ENCODE results near the gene ZNRD2.

The ZNRD2 gene

DNA sequence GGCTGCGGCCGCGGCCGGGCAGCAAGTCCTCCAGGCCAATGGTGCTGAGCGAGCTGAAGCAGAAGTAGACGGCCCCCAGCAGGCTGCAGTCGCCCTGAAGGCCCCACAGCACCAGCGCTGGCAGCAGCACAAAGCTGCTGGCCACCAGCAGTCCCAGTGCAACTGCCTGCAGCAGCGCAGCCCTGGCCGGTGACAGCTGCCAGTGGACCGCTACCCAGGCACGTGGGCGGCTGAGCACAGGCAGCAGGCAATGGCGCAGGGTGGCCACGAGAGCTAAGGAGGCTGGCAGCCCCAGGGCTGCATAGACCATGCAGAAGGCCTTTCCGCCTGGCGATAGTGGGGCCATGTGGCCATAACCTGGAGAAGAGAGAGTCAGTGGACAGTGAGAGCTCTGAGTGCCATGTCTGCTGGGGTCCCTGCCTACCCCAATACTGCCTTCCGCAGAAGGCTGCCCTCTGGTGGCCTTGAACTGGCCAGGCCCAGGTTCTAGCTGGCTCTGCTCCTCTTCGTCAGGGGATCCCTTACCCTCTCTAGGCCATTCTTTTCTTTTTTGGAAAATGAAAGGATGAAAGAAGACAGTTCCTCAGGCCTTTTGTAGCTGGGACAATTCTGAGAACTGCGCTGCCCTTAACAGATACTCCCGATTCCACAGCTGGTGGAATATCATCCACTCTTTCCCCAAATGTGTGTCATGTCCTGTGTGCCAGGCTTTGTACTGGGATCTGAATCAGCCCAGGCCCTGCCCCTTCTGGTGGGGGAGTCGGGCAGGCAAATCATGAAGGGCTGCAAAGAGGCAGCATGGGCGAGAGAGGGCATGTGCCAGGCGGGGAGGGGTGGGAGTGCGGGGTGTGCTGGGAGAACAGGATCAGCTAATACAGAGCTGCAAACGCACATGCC is 23.5 kb downstream of the ZNRD2 start:
- DNase-seq (ENCODE audit: low read depth), result peak; percentile 55

GRCh38 chr11:65595131-65595530 is 24.9 kb downstream of the ZNRD2 start:
- DNase-seq (ENCODE audit: low read depth), result no peak

More for the DNA sequence above, 23.5 kb downstream of the ZNRD2 start:
- H3K4me3 ChIP-seq (ENCODE audit: low read depth, low read length), result no peak overlapping the region
- TF ChIP-seq, protein P1, sequence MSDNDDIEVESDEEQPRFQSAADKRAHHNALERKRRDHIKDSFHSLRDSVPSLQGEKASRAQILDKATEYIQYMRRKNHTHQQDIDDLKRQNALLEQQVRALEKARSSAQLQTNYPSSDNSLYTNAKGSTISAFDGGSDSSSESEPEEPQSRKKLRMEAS (IDR thresholded peaks at IDR 0.05; ENCODE audit: low read depth, low read length), result 0 out of 2 replicates have a peak, but pooled peaks have one; percentile 11
- TF ChIP-seq POLR2A (IDR thresholded peaks at IDR 0.05; ENCODE audit: extremely low read depth, insufficient read length), result no peak
- peak; percentile 43; the same call in 1 of the 2 replicates for TF ChIP-seq MYC (IDR thresholded peaks at IDR 0.05; ENCODE audit: low read depth, low read length)
- TF ChIP-seq CTCF (IDR thresholded peaks at IDR 0.05; ENCODE audit: low read depth, low read length), result peak; percentile 84

GRCh38 chr11:65595543-65596281 is 25.4 kb downstream of the ZNRD2 start, which contains the start of gene KCNK7:
TSS of gene KCNK7 (minus strand) at chr11:65595800. CDS start at chr11:65595772, 28 bp downstream.
- no peak within 1 kb of the TSS for H3K4me3 ChIP-seq (ENCODE audit: low read depth, low read length)
- TF ChIP-seq, protein P1 (IDR thresholded peaks at IDR 0.05; ENCODE audit: low read depth, low read length), result no peak
- TF ChIP-seq MYC (IDR thresholded peaks at IDR 0.05; ENCODE audit: low read depth, low read length), result no peak
- no peak for TF ChIP-seq CTCF (IDR thresholded peaks at IDR 0.05; ENCODE audit: low read depth, low read length)
- TF ChIP-seq POLR2A (IDR thresholded peaks at IDR 0.05; ENCODE audit: extremely low read depth, insufficient read length), result no peak
- DNase-seq (ENCODE audit: low read depth), result no peak

More at GRCh38 chr11:65595131-65595530, 24.9 kb downstream of the ZNRD2 start:
- TF ChIP-seq, protein P1 (IDR thresholded peaks at IDR 0.05; ENCODE audit: low read depth, low read length), result no peak
- TF ChIP-seq CTCF (IDR thresholded peaks at IDR 0.05; ENCODE audit: low read depth, low read length) (no peak), POLR2A (IDR thresholded peaks at IDR 0.05; ENCODE audit: extremely low read depth, insufficient read length) (no peak), MYC (IDR thresholded peaks at IDR 0.05; ENCODE audit: low read depth, low read length) (no peak)
- H3K4me3 ChIP-seq (ENCODE audit: low read depth, low read length), result no peak overlapping the region

- no peak for DNase-seq (ENCODE audit: low read depth)
- H3K4me3 ChIP-seq (ENCODE audit: low read depth, low read length), result no peak overlapping the region
- TF ChIP-seq, protein P1 (IDR thresholded peaks at IDR 0.05; ENCODE audit: low read depth, low read length), result no peak
- TF ChIP-seq MYC (IDR thresholded peaks at IDR 0.05; ENCODE audit: low read depth, low read length) (no peak), CTCF (IDR thresholded peaks at IDR 0.05; ENCODE audit: low read depth, low read length) (no peak), POLR2A (IDR thresholded peaks at IDR 0.05; ENCODE audit: extremely low read depth, insufficient read length) (no peak)
These were observed 26.2 kb downstream of the ZNRD2 start for GRCh38 chr11:65596520-65596919.

DNA sequence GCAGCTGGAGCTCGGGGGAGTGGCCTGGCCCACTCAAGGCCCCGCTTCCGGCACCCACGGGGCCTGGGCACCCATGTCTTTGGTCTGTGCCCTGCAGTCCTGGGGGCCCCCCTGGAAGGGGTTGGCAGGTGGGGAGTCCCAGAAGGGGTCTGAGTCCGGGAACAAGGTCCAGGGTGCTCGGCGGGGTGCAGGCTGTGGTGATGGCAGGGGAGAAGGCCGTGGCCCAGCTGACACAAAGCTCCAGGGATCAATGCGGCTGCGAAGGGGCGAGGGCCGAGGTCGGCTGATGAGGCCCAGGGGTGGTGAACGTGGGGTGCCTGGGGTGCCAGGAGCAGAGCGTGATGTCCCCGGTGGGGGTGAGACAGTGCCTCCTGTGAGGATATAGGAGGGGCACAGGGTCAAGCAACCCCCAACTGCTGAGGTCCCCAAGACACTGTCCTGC is 28.0 kb downstream of the ZNRD2 start:
- H3K4me3 ChIP-seq (ENCODE audit: low read depth, low read length), result no peak overlapping the region
- no peak for DNase-seq (ENCODE audit: low read depth)
- TF ChIP-seq MYC (IDR thresholded peaks at IDR 0.05; ENCODE audit: low read depth, low read length), result no peak
- TF ChIP-seq, protein P1 (IDR thresholded peaks at IDR 0.05; ENCODE audit: low read depth, low read length), result no peak
- TF ChIP-seq CTCF (IDR thresholded peaks at IDR 0.05; ENCODE audit: low read depth, low read length), result no peak
- no peak for TF ChIP-seq POLR2A (IDR thresholded peaks at IDR 0.05; ENCODE audit: extremely low read depth, insufficient read length)

All from NB4 (cell line).